Spleen (tissue), 11 donors: ENCODE data around the gene CLMP. TPM values are rescaled to one million over a fixed set of nuclear protein-coding genes. Genes with fewer than 3 reads are reported as not detected.

ENCODE experiments used
- DNase-seq: peaks from one replicate; pipeline ENCODE4 v3.0.0-alpha.2; 2020
- H3K27ac ChIP-seq, 8 donors: fragments of 200-600 bp; sonication (generic) in 7 of 8; 1 replicate in 4 of 8; 2 replicates in 4 of 8; pipeline versions ENCODE4 v1.5.0 to v1.8.0; 2016 to 2021; ENCODE audit warnings: inconsistent platforms in 4 of 8, mild to moderate bottlenecking in 4 of 8, moderate library complexity in 1 of 8
- H3K27me3 ChIP-seq, 7 donors: fragments of 200-600 bp; sonication (generic) in 6 of 7; replicated peaks in 1 of 7; 1 replicate in 4 of 7; 2 replicates in 3 of 7; pipeline versions ENCODE4 v1.5.0 to v1.8.0; 2016 to 2021; ENCODE audit warnings: inconsistent platforms in 3 of 7, mild to moderate bottlenecking in 1 of 7
- H3K36me3 ChIP-seq, 6 donors: fragments of 200-600 bp; sonication (generic) in 5 of 6; 1 replicate in 4 of 6; 2 replicates in 2 of 6; pipeline versions ENCODE4 v1.5.0 to v1.8.0; 2016 to 2021; ENCODE audit warnings: inconsistent platforms in 2 of 6
- H3K4me1 ChIP-seq, 6 donors: fragments of 200-600 bp; sonication (generic) in 5 of 6; 1 replicate in 3 of 6; 2 replicates in 3 of 6; pipeline versions ENCODE4 v1.5.0 to v1.8.0; 2016 to 2021; ENCODE audit warnings: inconsistent platforms in 3 of 6
- H3K4me3 ChIP-seq, 8 donors: fragments of 200-600 bp; sonication (generic) in 7 of 8; 1 replicate in 4 of 8; 2 replicates in 4 of 8; pipeline versions ENCODE4 v1.5.0 to v1.8.0; 2016 to 2021; ENCODE audit warnings: inconsistent platforms in 4 of 8, mild to moderate bottlenecking in 4 of 8, moderate library complexity in 2 of 8
- H3K9me3 ChIP-seq, 8 donors: fragments of 200-600 bp; sonication (generic) in 7 of 8; 1 replicate in 4 of 8; 2 replicates in 4 of 8; pipeline versions ENCODE4 v1.5.0 to v1.8.0; 2016 to 2021; ENCODE audit warnings: inconsistent platforms in 4 of 8
- POLR2A ChIP-seq, 3 donors: fragments of 450-650 bp; IDR thresholded peaks; one replicate each; pipeline ENCODE4 v1.5.1; 2017; ENCODE audit warnings: antibody characterized with exemption in 3 of 3, mild to moderate bottlenecking in 1 of 3
- POLR2AphosphoS5 ChIP-seq, 3 donors: sonication (generic); formaldehyde crosslinking; IDR thresholded peaks; one replicate each; pipeline ENCODE4 v1.5.1; 2017; ENCODE audit warnings: antibody characterized with exemption in 3 of 3
- WGBS, 5 donors: extraction: QIAGEN DNeasy Blood & Tissue Kit in 3 of 5; methylation state at CpG; one replicate each; pipeline versions ENCODE4 v1.1.5 to v1.1.7; 2013 to 2018; 5-methylcytosine and 5-hydroxymethylcytosine counted together
- intact Hi-C: fragments of 100-400 bp; cut with DNase I; formaldehyde crosslinking; loops from one replicate; pipeline ENCODE4 v1.15.0; 2023; ENCODE audit warnings: low total_unique reads
- polyA plus RNA-seq, 3 donors: library from polyadenylated mRNA; stranded (reverse); fragments of 200-250 nt; gene quantifications; one replicate each; pipeline ENCODE4 v1.2.1, GENCODE V29; 2013
- total RNA-seq, 7 donors: library from RNA; depleted of rRNA in 3 of 7; stranded (reverse); fragments of >200 nt in 3 of 7; fragmentation: NEBNext Ultra II Directional in 4 of 7; extraction: Animal tissue kit (Norgen Biotek cat#: 25700) in 4 of 7; gene quantifications; one replicate each; pipeline versions ENCODE4 v1.1.0 to v1.2.1, GENCODE V29; 2016 to 2021
- TF ChIP-seq, protein P1 (sequence below), 11 experiments: fragments of 200-600 bp in 7 of 11; fragments of 450-650 bp in 4 of 11; sonication (generic) in 4 of 11; IDR thresholded peaks in 8 of 11; conservative IDR thresholded peaks in 3 of 11; 1 replicate in 7 of 11; 2 replicates in 4 of 11; pipeline versions ENCODE4 v1.4.0 to v1.8.0; 2016 to 2021; ENCODE audit warnings: antibody characterized with exemption in 11 of 11, inconsistent platforms in 4 of 11, mild to moderate bottlenecking in 1 of 11
- donor health status: healthy with polysubstance abuse.
- donor health status: DM: no; HTN: no; CAD: no; lungs with moderate emphysema.
- donor health status: DM: no; HTN: no; CAD: no.
- donor health status: Bipolar disorder and iron deficiency.
- donor health status: healthy.
- donor health status: DM: no; HTN: no; CAD: no.
- donor health status: DM: yes; HTN: yes; CAD: no.

The CLMP gene
- total and polyA plus RNA-seq, 10 donors, result 3.1 to 36.5 (median 13.1) TPM

DNA sequence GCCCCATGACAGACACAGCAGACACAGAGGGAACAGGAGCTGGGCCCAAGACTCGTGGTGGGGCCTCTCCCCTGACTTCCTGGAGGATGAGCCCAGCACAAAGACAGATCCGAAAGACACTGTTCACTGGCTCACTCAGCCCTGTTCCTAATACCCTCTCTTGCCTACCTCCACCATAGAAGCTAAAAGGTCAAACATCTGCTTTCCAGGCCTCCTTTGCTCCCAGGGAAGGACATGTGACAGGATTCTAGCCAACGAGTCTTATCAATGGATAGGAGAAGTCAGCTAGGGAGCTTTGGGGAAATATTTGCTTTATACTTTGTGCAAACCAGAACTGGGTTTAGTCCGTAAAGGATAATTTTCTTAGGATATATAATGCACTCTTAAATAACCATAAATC is 8.4 kb upstream of the CLMP start:
- H3K27ac ChIP-seq, result no peak overlapping the region
- 53 to 80% (median 68%) methylated on average over 4 of the region's 4 CpGs for WGBS, 5 donors
- H3K9me3 ChIP-seq, result no peaks in the 10 kb centered on the region
- peaks cover 0 to 10% (median 2%) of the 10 kb centered on the region in 7 donors for H3K27me3 ChIP-seq
- intact Hi-C loops, result no loop called here
- TF ChIP-seq POLR2AphosphoS5 (IDR thresholded peaks at IDR 0.05), result no peak
- no peak for TF ChIP-seq POLR2A (IDR thresholded peaks at IDR 0.05)
- TF ChIP-seq, protein P1, sequence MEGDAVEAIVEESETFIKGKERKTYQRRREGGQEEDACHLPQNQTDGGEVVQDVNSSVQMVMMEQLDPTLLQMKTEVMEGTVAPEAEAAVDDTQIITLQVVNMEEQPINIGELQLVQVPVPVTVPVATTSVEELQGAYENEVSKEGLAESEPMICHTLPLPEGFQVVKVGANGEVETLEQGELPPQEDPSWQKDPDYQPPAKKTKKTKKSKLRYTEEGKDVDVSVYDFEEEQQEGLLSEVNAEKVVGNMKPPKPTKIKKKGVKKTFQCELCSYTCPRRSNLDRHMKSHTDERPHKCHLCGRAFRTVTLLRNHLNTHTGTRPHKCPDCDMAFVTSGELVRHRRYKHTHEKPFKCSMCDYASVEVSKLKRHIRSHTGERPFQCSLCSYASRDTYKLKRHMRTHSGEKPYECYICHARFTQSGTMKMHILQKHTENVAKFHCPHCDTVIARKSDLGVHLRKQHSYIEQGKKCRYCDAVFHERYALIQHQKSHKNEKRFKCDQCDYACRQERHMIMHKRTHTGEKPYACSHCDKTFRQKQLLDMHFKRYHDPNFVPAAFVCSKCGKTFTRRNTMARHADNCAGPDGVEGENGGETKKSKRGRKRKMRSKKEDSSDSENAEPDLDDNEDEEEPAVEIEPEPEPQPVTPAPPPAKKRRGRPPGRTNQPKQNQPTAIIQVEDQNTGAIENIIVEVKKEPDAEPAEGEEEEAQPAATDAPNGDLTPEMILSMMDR (IDR thresholded peaks at IDR 0.05 in 8 of 11, conservative IDR thresholded peaks at IDR 0.05 in 3 of 11), result no peak
- H3K36me3 ChIP-seq, result no peaks in the 10 kb centered on the region
- DNase-seq, result no peak
- peaks cover 5 to 30% (median 19%) of the 10 kb centered on the region in 6 donors for H3K4me1 ChIP-seq
- H3K4me3 ChIP-seq, result no peak overlapping the region

DNA sequence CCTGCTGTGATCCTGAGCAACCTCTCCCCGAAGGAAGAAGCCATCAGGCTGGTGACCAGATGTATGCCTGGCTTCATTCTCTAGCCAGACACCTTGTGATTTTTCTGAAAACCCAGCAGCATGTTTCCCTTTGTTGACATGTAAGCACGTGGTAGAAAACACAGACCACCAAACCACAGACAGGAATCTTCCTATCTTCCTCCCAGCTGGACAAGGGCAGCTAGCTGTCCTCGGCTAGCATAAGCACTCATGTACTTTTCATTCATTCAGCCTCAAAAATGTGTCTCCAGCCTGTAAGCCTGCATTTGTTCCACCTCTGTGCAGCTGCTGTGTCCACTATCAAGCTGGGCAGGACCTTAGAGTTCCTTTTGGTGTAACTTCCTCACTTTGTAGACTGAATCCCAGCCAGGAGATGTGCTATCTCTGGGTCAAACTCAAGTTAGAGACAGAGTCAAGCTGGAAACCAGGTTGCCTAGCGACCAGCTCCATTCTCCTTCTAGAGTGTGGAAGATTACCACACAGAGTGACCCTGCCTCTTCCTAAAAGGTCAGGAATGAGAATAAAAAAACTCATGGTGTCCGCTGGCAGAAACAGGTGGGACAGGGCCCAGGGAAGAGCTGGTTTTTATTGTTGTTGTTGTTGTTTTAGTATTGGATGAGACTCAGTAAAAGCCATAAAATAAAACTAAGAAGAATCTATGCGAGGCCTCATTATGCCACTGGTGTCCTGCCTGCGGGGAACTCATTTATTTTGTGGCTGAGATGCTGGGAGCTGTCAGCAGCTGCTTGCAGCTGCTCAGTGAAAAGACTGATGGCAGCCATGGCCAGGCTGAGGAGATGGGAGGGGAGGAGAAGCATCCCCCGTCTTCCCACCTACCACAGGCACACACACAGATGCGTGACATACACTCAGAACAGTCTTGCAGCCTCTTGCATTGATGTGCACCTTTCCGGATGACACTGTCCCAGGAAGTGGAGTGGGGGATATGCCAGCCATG is 7.4 kb upstream of the CLMP start:
- peaks cover 5 to 30% (median 19%) of the 10 kb centered on the region in 6 donors for H3K4me1 ChIP-seq
- no peaks in the 10 kb centered on the region for H3K36me3 ChIP-seq
- TF ChIP-seq POLR2AphosphoS5 (IDR thresholded peaks at IDR 0.05), result peak in 1 of 3 donors; percentile 16
- TF ChIP-seq POLR2A (IDR thresholded peaks at IDR 0.05), result no peak
- TF ChIP-seq, protein P1 (IDR thresholded peaks at IDR 0.05 in 8 of 11, conservative IDR thresholded peaks at IDR 0.05 in 3 of 11), result no peak
- intact Hi-C loops, result no loop called here
- no peaks in the 10 kb centered on the region for H3K9me3 ChIP-seq
- H3K27ac ChIP-seq, result peak overlapping the region in 5 of 8 donors; percentile 28 to 46 (median 34)
- peaks cover 0 to 20% (median 7%) of the 10 kb centered on the region in 7 donors for H3K27me3 ChIP-seq
- no peak overlapping the region for H3K4me3 ChIP-seq
- DNase-seq, result no peak
- WGBS, 5 donors, result 35 to 64% (median 58%) methylated on average over 10 of the region's 10 CpGs

DNA sequence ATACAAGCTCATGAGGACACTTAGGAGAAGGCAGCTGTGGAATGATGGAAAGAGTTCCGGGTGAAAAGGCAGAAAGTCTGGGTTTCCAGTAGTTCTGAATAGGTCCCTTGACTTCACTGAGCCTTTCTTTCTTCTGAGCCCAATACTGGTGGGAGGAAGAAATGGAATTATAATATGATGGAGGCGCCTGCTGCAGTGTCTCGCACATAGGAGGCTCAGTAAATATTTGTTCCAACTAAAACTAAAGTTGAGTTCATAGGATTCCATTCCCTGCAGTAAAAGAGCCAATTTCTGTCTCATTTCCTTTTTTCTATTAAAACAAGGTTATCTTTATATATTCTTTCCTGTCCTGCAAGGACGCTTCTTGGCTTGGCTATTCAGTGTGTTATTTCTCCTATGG is 5.2 kb upstream of the CLMP start:
- TF ChIP-seq, protein P1 (IDR thresholded peaks at IDR 0.05 in 8 of 11, conservative IDR thresholded peaks at IDR 0.05 in 3 of 11), result no peak
- no peak for TF ChIP-seq POLR2AphosphoS5 (IDR thresholded peaks at IDR 0.05)
- no peak for TF ChIP-seq POLR2A (IDR thresholded peaks at IDR 0.05)
- Histone ChIP-seq H3K36me3 (no peaks in the 10 kb centered on the region), H3K4me3 (no peak overlapping the region), H3K9me3 (no peaks in the 10 kb centered on the region), H3K27ac (peak overlapping the region in 5 of 8 donors; percentile 5 to 64 (median 45)), H3K4me1 (peaks cover 14 to 42% (median 30%) of the 10 kb centered on the region in 6 donors), H3K27me3 (peaks cover 0 to 35% (median 22%) of the 10 kb centered on the region in 7 donors)
- intact Hi-C loops, result no loop called here
- DNase-seq, result no peak
- 65 to 82% (median 73%) methylated on average over 4 of the region's 4 CpGs for WGBS, 5 donors

DNA sequence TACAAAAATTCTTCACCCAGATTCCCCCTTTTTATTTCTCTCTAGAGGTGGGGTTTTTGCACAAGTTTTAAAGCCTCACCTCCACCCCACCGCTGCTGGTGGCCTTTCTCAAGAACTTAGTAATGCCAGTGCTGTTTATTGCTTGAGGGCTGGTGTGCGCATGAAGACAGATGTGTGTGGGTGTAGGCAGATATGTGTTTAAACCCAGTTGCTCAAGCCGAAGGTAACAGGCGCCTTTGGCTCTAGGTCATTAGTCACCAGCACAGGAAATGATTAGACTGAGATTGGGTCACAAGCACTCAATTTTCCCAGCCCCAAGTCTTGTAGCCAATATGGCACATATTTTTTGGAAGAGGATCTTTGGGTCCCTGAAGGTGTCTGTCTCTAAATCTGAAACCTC is 2.7 kb upstream of the CLMP start:
- TF ChIP-seq POLR2A (IDR thresholded peaks at IDR 0.05) (no peak), POLR2AphosphoS5 (IDR thresholded peaks at IDR 0.05) (no peak)
- TF ChIP-seq, protein P1 (IDR thresholded peaks at IDR 0.05 in 8 of 11, conservative IDR thresholded peaks at IDR 0.05 in 3 of 11), result no peak
- 56 to 77% (median 65%) methylated on average over 4 of the region's 4 CpGs for WGBS, 5 donors

More for the DNA sequence above, 2.7 kb upstream of the CLMP start:
- intact Hi-C loops, result no loop called here
- no peaks in the 10 kb centered on the region for H3K36me3 ChIP-seq
- no peak for DNase-seq
- no peak overlapping the region for H3K27ac ChIP-seq
- H3K4me1 ChIP-seq, result peaks cover 14 to 54% (median 34%) of the 10 kb centered on the region in 6 donors
- H3K4me3 ChIP-seq, result no peak overlapping the region
- H3K27me3 ChIP-seq, result peaks cover 0 to 60% (median 27%) of the 10 kb centered on the region in 7 donors
- no peaks in the 10 kb centered on the region for H3K9me3 ChIP-seq
